ENCODE measurements around the gene PLEKHN1. TPM values are rescaled to one million over a fixed set of nuclear protein-coding genes. Genes with fewer than 3 reads are reported as not detected.

PLEKHN1 gene
- total and polyA plus RNA-seq, 2 experiments from 2014 or later, result 1.7 to 2.1 TPM

GRCh38 chr1:964691-965525, 1.4 kb upstream of the PLEKHN1 start:
- H3K9ac ChIP-seq, result no peak overlapping the region
- TF ChIP-seq EZH2 (IDR thresholded peaks at IDR 0.05; ENCODE audit: insufficient read depth, poor library complexity, severe bottlenecking), result no peak
- H3K36me3 ChIP-seq (ENCODE audit: low read depth), result no peaks in the 10 kb centered on the region
- no peaks in the 10 kb centered on the region for H3K9me3 ChIP-seq (ENCODE audit: low read depth)
- H3K27me3 ChIP-seq (replicated peaks; ENCODE audit: insufficient read depth), result no peaks in the 10 kb centered on the region
- H3K4me3 ChIP-seq, result no peak overlapping the region
- in situ Hi-C loops (cut with MboI), result no loop called here
- H3K27ac ChIP-seq, result no peak overlapping the region
- H3K79me2 ChIP-seq (ENCODE audit: insufficient read depth), result peaks cover 5% of the 10 kb centered on the region; the same call in 1 of the 2 replicates
- H3K4me1 ChIP-seq (ENCODE audit: insufficient read depth), result 0 out of 2 replicates have a peak, but pooled peaks cover 9% of the 10 kb centered on the region
- DNase-seq, result no peak
- H3F3A ChIP-seq (ENCODE audit: insufficient read depth), result no peaks in the 10 kb centered on the region
- no peak overlapping the region for H3K4me2 ChIP-seq (ENCODE audit: unreplicated experiment)
- no peaks in the 10 kb centered on the region for H4K20me1 ChIP-seq (ENCODE audit: insufficient read depth)
- H3K9me2 ChIP-seq (ENCODE audit: insufficient read depth), result no peaks in the 10 kb centered on the region
- no peak overlapping the region for H2AFZ ChIP-seq
- 94 to 98% methylated on average over 30 to 44 of the region's 51 CpGs for WGBS, 2 experiments (ENCODE audit: low coverage in 1 of 2, low lambda C conversion rate in 2 of 2, missing lambda C conversion rate in 2 of 2)

- Histone ChIP-seq H2AFZ (no peak overlapping the region), H3K4me1 (ENCODE audit: insufficient read depth) (0 out of 2 replicates have a peak, but pooled peaks cover 9% of the 10 kb centered on the region), H3K9me3 (ENCODE audit: low read depth) (no peaks in the 10 kb centered on the region), H3K9ac (peak overlapping the region; percentile 78), H3F3A (ENCODE audit: insufficient read depth) (no peaks in the 10 kb centered on the region), H3K27me3 (replicated peaks; ENCODE audit: insufficient read depth) (no peaks in the 10 kb centered on the region), H3K27ac (peak overlapping the region; percentile 67), H3K4me2 (ENCODE audit: unreplicated experiment) (peak overlapping the region; percentile 77), H3K79me2 (ENCODE audit: insufficient read depth) (peaks cover 5% of the 10 kb centered on the region; the same call in 1 of the 2 replicates), H3K9me2 (ENCODE audit: insufficient read depth) (no peaks in the 10 kb centered on the region), H4K20me1 (ENCODE audit: insufficient read depth) (no peaks in the 10 kb centered on the region), H3K36me3 (ENCODE audit: low read depth) (no peaks in the 10 kb centered on the region), H3K4me3 (no peak overlapping the region)
- in situ Hi-C loops (cut with MboI), result no loop called here
- no peak for DNase-seq
- TF ChIP-seq EZH2 (IDR thresholded peaks at IDR 0.05; ENCODE audit: insufficient read depth, poor library complexity, severe bottlenecking) (no peak), EZH2phosphoT487 (IDR thresholded peaks at IDR 0.05; ENCODE audit: insufficient read depth, low read depth) (no peak)
- 72 to 74% methylated on average over 22 to 26 of the region's 26 CpGs for WGBS, 2 experiments (ENCODE audit: low coverage in 1 of 2, low lambda C conversion rate in 2 of 2, missing lambda C conversion rate in 2 of 2)
Observed at GRCh38 chr1:965526-966134, 652 bp upstream of the PLEKHN1 start.

GRCh38 chr1:966704-967300, 520 bp downstream of the PLEKHN1 start:
- Histone ChIP-seq H3K9me2 (ENCODE audit: insufficient read depth) (no peaks in the 10 kb centered on the region), H3K9ac (peak overlapping the region; percentile 78), H3K4me1 (ENCODE audit: insufficient read depth) (0 out of 2 replicates have a peak, but pooled peaks cover 9% of the 10 kb centered on the region), H3K27ac (peak overlapping the region; percentile 67), H3K79me2 (ENCODE audit: insufficient read depth) (no peaks in the 10 kb centered on the region; the same call in 1 of the 2 replicates), H3K9me3 (ENCODE audit: low read depth) (no peaks in the 10 kb centered on the region), H2AFZ (peak overlapping the region; percentile 69), H3K4me2 (ENCODE audit: unreplicated experiment) (peak overlapping the region; percentile 77), H4K20me1 (ENCODE audit: insufficient read depth) (no peaks in the 10 kb centered on the region), H3F3A (ENCODE audit: insufficient read depth) (no peaks in the 10 kb centered on the region), H3K36me3 (ENCODE audit: low read depth) (no peaks in the 10 kb centered on the region), H3K4me3 (peak overlapping the region; percentile 75), H3K27me3 (replicated peaks; ENCODE audit: insufficient read depth) (no peaks in the 10 kb centered on the region)
- no peak for TF ChIP-seq EZH2 (IDR thresholded peaks at IDR 0.05; ENCODE audit: insufficient read depth, poor library complexity, severe bottlenecking)
- WGBS, 2 experiments (ENCODE audit: low coverage in 1 of 2, low lambda C conversion rate in 2 of 2, missing lambda C conversion rate in 2 of 2), result 2 to 3% methylated on average over 54 to 58 of the region's 60 CpGs
- peak; percentile 90 for DNase-seq
- in situ Hi-C loops (cut with MboI), result no loop called here

- H3K4me2 ChIP-seq (ENCODE audit: unreplicated experiment), result peak overlapping the region; percentile 77
- H3K27me3 ChIP-seq (replicated peaks; ENCODE audit: insufficient read depth), result no peaks in the 10 kb centered on the region
- H3K9ac ChIP-seq, result no peak overlapping the region
- H3K4me1 ChIP-seq (ENCODE audit: insufficient read depth), result 0 out of 2 replicates have a peak, but pooled peaks cover 9% of the 10 kb centered on the region
- no peak overlapping the region for H3K4me3 ChIP-seq
- no peaks in the 10 kb centered on the region for H3K9me3 ChIP-seq (ENCODE audit: low read depth)
- WGBS, 2 experiments (ENCODE audit: low coverage in 1 of 2, low lambda C conversion rate in 2 of 2, missing lambda C conversion rate in 2 of 2), result 76 to 83% methylated on average over 19 to 22 of the region's 23 CpGs
- H3K9me2 ChIP-seq (ENCODE audit: insufficient read depth), result no peaks in the 10 kb centered on the region
- no peak for DNase-seq
- no peaks in the 10 kb centered on the region for H3K79me2 ChIP-seq (ENCODE audit: insufficient read depth)
- TF ChIP-seq EZH2phosphoT487 (IDR thresholded peaks at IDR 0.05; ENCODE audit: insufficient read depth, low read depth) (no peak), EZH2 (IDR thresholded peaks at IDR 0.05; ENCODE audit: insufficient read depth, poor library complexity, severe bottlenecking) (no peak)
- H4K20me1 ChIP-seq (ENCODE audit: insufficient read depth), result no peaks in the 10 kb centered on the region
- H3F3A ChIP-seq (ENCODE audit: insufficient read depth), result no peaks in the 10 kb centered on the region
- no peaks in the 10 kb centered on the region for H3K36me3 ChIP-seq (ENCODE audit: low read depth)
- in situ Hi-C loops (cut with MboI), result no loop called here
- no peak overlapping the region for H3K27ac ChIP-seq
- H2AFZ ChIP-seq, result no peak overlapping the region
Observed at GRCh38 chr1:967466-968343, 1.4 kb downstream of the PLEKHN1 start.
